Stimulated activated naive B cell treated with anti-CD40 and anti-IgM and Interleukin-4, amounts not matched to agents 10 μg/mL and 1 μg/mL and 100 μg/mL, for 72 hours (primary cell): ENCODE measurements around the gene TCP11.

Experiments
- ATAC-seq, 2 donors: fragments of 150-1000 bp; cut with Tn5 transposase; replicated peaks; 2 replicates each; pipeline ENCODE4 v1.10.0; 2021; ENCODE audit warnings: moderate library complexity in 1 of 2
- DNase-seq: peaks from one replicate; pipeline ENCODE4 v3.0.0; 2021
- H3K27ac Mint-ChIP-seq: one replicate; pipeline ENCODE4 v1.8.0; 2022; ENCODE audit warnings: mild to moderate bottlenecking, mixed read lengths
- H3K27me3 Mint-ChIP-seq, 2 donors: one replicate each; pipeline ENCODE4 v1.8.0; 2022; ENCODE audit warnings: mixed read lengths in 2 of 2
- H3K36me3 Mint-ChIP-seq, 2 donors: one replicate each; pipeline ENCODE4 v1.8.0; 2022; ENCODE audit warnings: mixed read lengths in 2 of 2, mild to moderate bottlenecking in 1 of 2
- H3K4me1 Mint-ChIP-seq, 2 donors: one replicate each; pipeline ENCODE4 v1.8.0; 2022; ENCODE audit warnings: mixed read lengths in 2 of 2, mild to moderate bottlenecking in 1 of 2
- H3K4me3 Mint-ChIP-seq, 2 donors: one replicate each; pipeline ENCODE4 v1.8.0; 2022; ENCODE audit warnings: mild to moderate bottlenecking in 2 of 2, mixed read lengths in 2 of 2, moderate library complexity in 1 of 2
- H3K9me3 Mint-ChIP-seq, 2 donors: one replicate each; pipeline ENCODE4 v1.8.0; 2022; ENCODE audit warnings: mixed read lengths in 2 of 2, mild to moderate bottlenecking in 1 of 2

The TCP11 gene

DNA sequence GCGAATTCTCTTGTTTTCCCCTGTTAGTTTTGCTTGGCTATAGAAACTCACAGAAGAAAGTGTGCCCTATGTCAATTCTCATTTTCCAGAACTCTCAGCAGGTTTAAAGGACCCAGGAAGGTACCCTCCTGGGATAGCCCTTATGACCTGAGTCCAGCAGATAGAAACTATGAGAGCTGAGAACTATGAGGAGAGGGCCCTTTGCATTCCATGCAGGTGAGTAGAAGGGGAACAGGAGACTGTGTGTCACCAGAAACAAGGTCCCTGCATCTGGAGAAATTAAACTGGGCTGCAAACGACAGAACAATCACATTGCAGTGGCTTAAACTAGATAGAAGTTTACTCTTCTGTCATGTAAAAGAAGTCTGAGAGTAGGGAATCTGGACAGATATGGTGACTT is 36.9 kb upstream of the TCP11 start:
- Mint-ChIP-seq H3K4me1 (no peaks in the 10 kb centered on the region), H3K27me3 (peaks cover 9 to 31% of the 10 kb centered on the region in 2 donors), H3K4me3 (no peak overlapping the region), H3K27ac (no peak overlapping the region), H3K9me3 (peaks cover 0 to 3% of the 10 kb centered on the region in 2 donors), H3K36me3 (no peaks in the 10 kb centered on the region)
- DNase-seq: no peak
- no peak for ATAC-seq

- ATAC-seq: no peak
- no peak for DNase-seq
- H3K27me3 Mint-ChIP-seq: peaks cover 5 to 28% of the 10 kb centered on the region in 2 donors
- H3K27ac Mint-ChIP-seq: no peak overlapping the region
- H3K4me3 Mint-ChIP-seq: no peak overlapping the region
- peaks cover 0 to 3% of the 10 kb centered on the region in 2 donors for H3K9me3 Mint-ChIP-seq
- no peaks in the 10 kb centered on the region for H3K4me1 Mint-ChIP-seq
- no peaks in the 10 kb centered on the region for H3K36me3 Mint-ChIP-seq
Observed at GRCh38 chr6:35177596-35177995, 36.5 kb upstream of the TCP11 start.

- peaks cover 5 to 31% of the 10 kb centered on the region in 2 donors for H3K27me3 Mint-ChIP-seq
- peaks cover 0 to 3% of the 10 kb centered on the region in 2 donors for H3K9me3 Mint-ChIP-seq
- no peaks in the 10 kb centered on the region for H3K4me1 Mint-ChIP-seq
- H3K27ac Mint-ChIP-seq: no peak overlapping the region
- no peaks in the 10 kb centered on the region for H3K36me3 Mint-ChIP-seq
- H3K4me3 Mint-ChIP-seq: no peak overlapping the region
- ATAC-seq (no peak), DNase-seq (no peak)
Observed at GRCh38 chr6:35177157-35177556, 36.0 kb upstream of the TCP11 start.

- Mint-ChIP-seq H3K9me3 (peaks cover 0 to 3% of the 10 kb centered on the region in 2 donors), H3K27ac (no peak overlapping the region), H3K4me1 (no peaks in the 10 kb centered on the region), H3K27me3 (peaks cover 5 to 35% of the 10 kb centered on the region in 2 donors), H3K36me3 (no peaks in the 10 kb centered on the region), H3K4me3 (no peak overlapping the region)
- ATAC-seq (no peak), DNase-seq (no peak)
Observed at GRCh38 chr6:35176301-35177024, 35.3 kb upstream of the TCP11 start.

GRCh38 chr6:35174501-35174900 is 33.4 kb upstream of the TCP11 start:
- H3K36me3 Mint-ChIP-seq: peaks cover 0 to 3% of the 10 kb centered on the region in 2 donors
- no peak overlapping the region for H3K4me3 Mint-ChIP-seq
- ATAC-seq (no peak), DNase-seq (no peak)
- H3K27me3 Mint-ChIP-seq: peaks cover 5 to 42% of the 10 kb centered on the region in 2 donors
- no peak overlapping the region for H3K27ac Mint-ChIP-seq
- peaks cover 3 to 6% of the 10 kb centered on the region in 2 donors for H3K9me3 Mint-ChIP-seq
- H3K4me1 Mint-ChIP-seq: no peaks in the 10 kb centered on the region

GRCh38 chr6:35174088-35174434 is 32.9 kb upstream of the TCP11 start:
- Mint-ChIP-seq H3K27ac (no peak overlapping the region), H3K9me3 (peaks cover 6 to 9% of the 10 kb centered on the region in 2 donors), H3K27me3 (peaks cover 5 to 42% of the 10 kb centered on the region in 2 donors), H3K36me3 (peaks cover 2 to 3% of the 10 kb centered on the region in 2 donors), H3K4me3 (no peak overlapping the region), H3K4me1 (no peaks in the 10 kb centered on the region)
- ATAC-seq: no peak
- DNase-seq: no peak

DNA sequence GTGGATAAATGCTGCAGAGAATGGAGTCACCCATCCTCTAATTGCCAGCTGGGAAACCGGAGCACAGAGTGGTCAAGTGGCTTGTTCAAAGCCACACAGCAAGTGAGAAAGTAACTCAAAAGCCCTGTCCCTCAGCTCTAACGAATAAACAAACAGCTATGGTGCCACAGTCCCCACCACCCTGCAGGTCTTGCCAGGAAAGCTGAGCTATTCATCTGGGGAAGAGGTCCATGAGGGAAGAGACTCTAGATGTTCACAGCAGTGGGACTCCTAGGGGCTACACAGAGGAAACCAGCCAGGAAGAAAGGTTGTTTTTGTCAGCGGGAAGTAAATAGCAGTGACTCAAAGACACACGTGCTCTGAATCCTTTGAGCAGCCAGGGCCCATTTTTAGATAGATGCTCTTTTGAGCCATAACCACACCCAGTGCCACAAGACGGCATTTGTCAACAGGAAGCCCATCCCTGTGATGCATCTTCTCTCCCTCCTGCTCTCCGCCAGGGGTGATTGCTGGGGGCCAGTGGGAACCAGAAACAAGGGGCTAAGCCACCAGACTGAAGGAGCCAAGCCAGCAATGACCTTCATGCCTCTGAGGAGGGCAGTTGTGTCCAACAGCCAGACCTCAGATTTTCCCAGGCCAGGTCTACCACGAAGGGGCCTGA is 32.4 kb upstream of the TCP11 start:
- H3K4me1 Mint-ChIP-seq: no peaks in the 10 kb centered on the region
- DNase-seq (no peak), ATAC-seq (no peak)
- no peak overlapping the region for H3K4me3 Mint-ChIP-seq
- H3K36me3 Mint-ChIP-seq: peaks cover 2 to 3% of the 10 kb centered on the region in 2 donors
- peaks cover 6 to 9% of the 10 kb centered on the region in 2 donors for H3K9me3 Mint-ChIP-seq
- no peak overlapping the region for H3K27ac Mint-ChIP-seq
- peaks cover 5 to 42% of the 10 kb centered on the region in 2 donors for H3K27me3 Mint-ChIP-seq

GRCh38 chr6:35173044-35173426 is 31.9 kb upstream of the TCP11 start:
- H3K27me3 Mint-ChIP-seq: peaks cover 5 to 42% of the 10 kb centered on the region in 2 donors
- DNase-seq (no peak), ATAC-seq (no peak)
- H3K4me3 Mint-ChIP-seq: no peak overlapping the region
- no peaks in the 10 kb centered on the region for H3K4me1 Mint-ChIP-seq
- peaks cover 6 to 9% of the 10 kb centered on the region in 2 donors for H3K9me3 Mint-ChIP-seq
- H3K36me3 Mint-ChIP-seq: peaks cover 2 to 3% of the 10 kb centered on the region in 2 donors
- H3K27ac Mint-ChIP-seq: no peak overlapping the region

DNA sequence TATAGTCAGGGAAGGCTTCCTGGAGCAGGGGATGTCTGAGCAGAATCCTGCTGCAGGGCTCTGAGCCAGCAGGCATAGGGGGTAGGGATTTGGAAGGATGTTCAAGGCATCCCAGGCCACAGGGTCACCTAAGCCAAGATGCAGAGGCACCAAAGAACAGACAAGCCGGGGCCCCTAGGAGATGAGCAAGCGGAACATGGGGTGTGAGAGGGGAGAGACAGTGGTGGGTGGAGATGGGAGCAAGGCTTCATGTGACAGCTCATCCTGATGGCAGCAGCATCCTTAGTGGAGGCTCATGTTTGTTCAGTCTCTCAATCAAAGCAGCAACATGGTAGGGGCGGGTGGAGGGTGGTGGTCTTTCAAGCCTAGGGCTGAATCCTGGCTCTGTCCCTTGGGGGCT is 29.8 kb upstream of the TCP11 start:
- DNase-seq: no peak
- peaks cover 2 to 3% of the 10 kb centered on the region in 2 donors for H3K36me3 Mint-ChIP-seq
- no peak overlapping the region for H3K27ac Mint-ChIP-seq
- peaks cover 5 to 6% of the 10 kb centered on the region in 2 donors for H3K9me3 Mint-ChIP-seq
- H3K27me3 Mint-ChIP-seq: peaks cover 11 to 48% of the 10 kb centered on the region in 2 donors
- H3K4me3 Mint-ChIP-seq: no peak overlapping the region
- no peaks in the 10 kb centered on the region for H3K4me1 Mint-ChIP-seq
- ATAC-seq: no peak

DNA sequence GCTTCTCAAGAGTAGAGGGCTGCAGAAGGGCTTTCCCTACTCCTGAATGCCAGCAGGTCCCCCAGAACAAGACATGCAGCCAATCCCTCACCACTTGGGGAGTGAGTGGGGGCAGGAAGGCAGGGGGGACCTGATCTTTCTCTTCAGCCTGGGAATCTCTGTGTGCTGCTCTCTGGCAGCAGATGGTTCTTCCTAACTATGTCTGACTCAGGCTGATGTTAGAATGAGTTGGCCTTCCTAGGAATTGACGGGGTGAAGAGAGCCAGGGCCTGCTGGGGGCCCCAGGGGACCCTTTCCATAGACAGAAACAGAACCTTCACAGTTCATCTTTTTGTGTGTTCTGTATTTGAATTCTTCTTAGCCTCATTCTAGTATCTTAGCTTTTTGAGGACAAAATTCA is 29.0 kb upstream of the TCP11 start:
- no peak overlapping the region for H3K27ac Mint-ChIP-seq
- peaks cover 5 to 6% of the 10 kb centered on the region in 2 donors for H3K9me3 Mint-ChIP-seq
- ATAC-seq: no peak
- no peak overlapping the region for H3K4me3 Mint-ChIP-seq
- DNase-seq: no peak
- peaks cover 11 to 48% of the 10 kb centered on the region in 2 donors for H3K27me3 Mint-ChIP-seq
- H3K36me3 Mint-ChIP-seq: peaks cover 2 to 3% of the 10 kb centered on the region in 2 donors
- H3K4me1 Mint-ChIP-seq: peaks cover 0 to 3% of the 10 kb centered on the region in 2 donors

DNA sequence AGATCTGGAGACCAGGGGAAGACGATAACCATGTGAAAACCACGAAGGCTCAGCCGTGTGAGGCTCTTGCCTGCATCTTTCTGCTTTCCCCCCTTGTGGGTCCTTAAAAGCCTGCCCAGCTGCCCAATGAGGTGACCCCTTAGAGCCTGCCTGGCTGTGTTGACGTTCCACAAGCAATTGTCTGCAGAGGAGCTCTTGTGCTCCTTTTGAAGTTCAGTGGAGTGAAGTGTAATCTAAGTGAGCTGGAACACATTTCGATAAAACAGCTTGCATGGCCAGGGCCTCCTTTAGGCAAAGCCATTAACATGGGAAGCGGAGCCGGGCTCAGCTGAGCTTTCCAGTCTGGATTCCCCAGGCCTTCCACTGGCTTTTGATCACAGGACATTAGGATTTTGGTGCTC is 27.3 kb upstream of the TCP11 start:
- Mint-ChIP-seq H3K36me3 (peaks cover 2 to 3% of the 10 kb centered on the region in 2 donors), H3K27ac (no peak overlapping the region), H3K4me3 (no peak overlapping the region), H3K9me3 (peaks cover 5 to 6% of the 10 kb centered on the region in 2 donors), H3K4me1 (peaks cover 0 to 3% of the 10 kb centered on the region in 2 donors), H3K27me3 (peaks cover 18 to 44% of the 10 kb centered on the region in 2 donors)
- no peak for DNase-seq
- ATAC-seq: no peak

- Mint-ChIP-seq H3K4me3 (no peak overlapping the region), H3K27ac (no peak overlapping the region), H3K9me3 (peaks cover 5 to 6% of the 10 kb centered on the region in 2 donors), H3K36me3 (peaks cover 2 to 3% of the 10 kb centered on the region in 2 donors), H3K27me3 (peaks cover 21 to 45% of the 10 kb centered on the region in 2 donors), H3K4me1 (peaks cover 0 to 3% of the 10 kb centered on the region in 2 donors)
- DNase-seq (no peak), ATAC-seq (no peak)
Observed at GRCh38 chr6:35167505-35167904, 26.4 kb upstream of the TCP11 start.

GRCh38 chr6:35166520-35166919 is 25.4 kb upstream of the TCP11 start:
- H3K4me3 Mint-ChIP-seq: no peak overlapping the region
- peaks cover 5 to 6% of the 10 kb centered on the region in 2 donors for H3K9me3 Mint-ChIP-seq
- H3K36me3 Mint-ChIP-seq: peaks cover 2 to 3% of the 10 kb centered on the region in 2 donors
- ATAC-seq (no peak), DNase-seq (no peak)
- peaks cover 0 to 3% of the 10 kb centered on the region in 2 donors for H3K4me1 Mint-ChIP-seq
- peaks cover 21 to 44% of the 10 kb centered on the region in 2 donors for H3K27me3 Mint-ChIP-seq
- H3K27ac Mint-ChIP-seq: no peak overlapping the region

GRCh38 chr6:35166116-35166515 is 25.0 kb upstream of the TCP11 start:
- peaks cover 0 to 3% of the 10 kb centered on the region in 2 donors for H3K4me1 Mint-ChIP-seq
- peaks cover 2 to 3% of the 10 kb centered on the region in 2 donors for H3K36me3 Mint-ChIP-seq

GRCh38 chr6:35165630-35166071 is 24.5 kb upstream of the TCP11 start:
- H3K4me1 Mint-ChIP-seq: peaks cover 0 to 3% of the 10 kb centered on the region in 2 donors
- peaks cover 5 to 6% of the 10 kb centered on the region in 2 donors for H3K9me3 Mint-ChIP-seq
- H3K36me3 Mint-ChIP-seq: peaks cover 2 to 3% of the 10 kb centered on the region in 2 donors
- H3K27me3 Mint-ChIP-seq: peaks cover 21 to 39% of the 10 kb centered on the region in 2 donors
- H3K4me3 Mint-ChIP-seq: no peak overlapping the region
- ATAC-seq: no peak
- H3K27ac Mint-ChIP-seq: no peak overlapping the region
- DNase-seq: no peak

More at GRCh38 chr6:35166116-35166515, 25.0 kb upstream of the TCP11 start:
- Mint-ChIP-seq H3K27ac (no peak overlapping the region), H3K4me3 (no peak overlapping the region), H3K27me3 (peaks cover 21 to 44% of the 10 kb centered on the region in 2 donors), H3K9me3 (peaks cover 5 to 6% of the 10 kb centered on the region in 2 donors)
- DNase-seq: no peak
- no peak for ATAC-seq
